OCI-LY3 (cell line): ENCODE data around the gene ACCS.

Experiments used
- H2AFZ ChIP-seq: fragments of 200-600, 300-600 bp; shearing (Covaris generic); 2 replicates; pipeline ENCODE4 v1.6.0; 2014; ENCODE audit warnings: antibody characterized with exemption, low read depth, low read length
- H3K27ac ChIP-seq: fragments of 200-600, 300-600 bp; sonication (generic); 2 replicates; pipeline ENCODE4 v1.5.1; 2014; ENCODE audit warnings: mild to moderate bottlenecking, low read length, moderate library complexity, mixed read lengths
- H3K27me3 ChIP-seq: fragments of 200-600, 300-600 bp; sonication (generic); 2 replicates; pipeline ENCODE4 v1.6.1; 2014; ENCODE audit warnings: low read depth, low read length, mixed read lengths
- H3K36me3 ChIP-seq: fragments of 200-600, 300-600 bp; sonication (generic); replicated peaks from 2 replicates; pipeline ENCODE3; 2014; ENCODE audit warnings: low read depth, low read length, mixed read lengths
- H3K4me1 ChIP-seq: fragments of 300-600, 200-600 bp; sonication (generic); 2 replicates; pipeline ENCODE4 v1.6.1; 2014; ENCODE audit warnings: low read length, mixed read lengths
- H3K4me2 ChIP-seq: fragments of 200-600, 300-600 bp; sonication (generic); 2 replicates; pipeline ENCODE4 v1.6.1; 2014; ENCODE audit warnings: low read length, mixed read lengths
- H3K4me3 ChIP-seq: fragments of 300-600, 200-600 bp; sonication (generic); 2 replicates; pipeline ENCODE4 v1.5.1; 2014; ENCODE audit warnings: antibody characterized with exemption, mild to moderate bottlenecking, low read length, moderate library complexity
- H3K79me2 ChIP-seq: fragments of 300-600, 200-600 bp; shearing (Covaris generic); 2 replicates; pipeline ENCODE4 v1.6.1; 2014; ENCODE audit warnings: mild to moderate bottlenecking, low read length, mixed read lengths
- H3K9ac ChIP-seq: fragments of 300-600, 200-600 bp; shearing (Covaris generic); 2 replicates; pipeline ENCODE4 v1.6.0; 2014; ENCODE audit warnings: mild to moderate bottlenecking, low read length, moderate library complexity
- H3K9me3 ChIP-seq: fragments of 200-600, 300-600 bp; shearing (Covaris generic); 2 replicates; pipeline ENCODE4 v1.6.1; 2014; ENCODE audit warnings: low read length, mixed read lengths; ENCODE audit not compliant: insufficient read depth
- H4K20me1 ChIP-seq: fragments of 200-600, 300-600 bp; sonication (generic); 2 replicates; pipeline ENCODE4 v1.6.1; 2016; ENCODE audit warnings: low read length, mixed read lengths; ENCODE audit not compliant: insufficient read depth
- EZH2phosphoT487 ChIP-seq: fragments of 200-600 bp; shearing (Covaris generic); IDR thresholded peaks from 2 replicates; pipeline ENCODE4 v1.6.1; 2018; ENCODE audit warnings: antibody characterized with exemption, mixed run types, low read depth
- TF ChIP-seq, protein P1 (sequence below): fragments of 200-600, 300-600 bp; sonication (generic); IDR thresholded peaks from 2 replicates; pipeline ENCODE4 v1.5.1; 2014; ENCODE audit warnings: antibody characterized with exemption, low read length, low read depth

ACCS gene

GRCh38 chr11:44018127-44018521 is 47.9 kb upstream of the ACCS start:
- peaks cover 11% of the 10 kb centered on the region for H3K36me3 ChIP-seq
- H3K27ac ChIP-seq, result peak overlapping the region; percentile 93
- H3K79me2 ChIP-seq, result no peaks in the 10 kb centered on the region
- H3K27me3 ChIP-seq, result no peaks in the 10 kb centered on the region
- peaks cover 45% of the 10 kb centered on the region for H3K4me1 ChIP-seq
- H3K9ac ChIP-seq, result peak overlapping the region; percentile 79
- TF ChIP-seq, protein P1, sequence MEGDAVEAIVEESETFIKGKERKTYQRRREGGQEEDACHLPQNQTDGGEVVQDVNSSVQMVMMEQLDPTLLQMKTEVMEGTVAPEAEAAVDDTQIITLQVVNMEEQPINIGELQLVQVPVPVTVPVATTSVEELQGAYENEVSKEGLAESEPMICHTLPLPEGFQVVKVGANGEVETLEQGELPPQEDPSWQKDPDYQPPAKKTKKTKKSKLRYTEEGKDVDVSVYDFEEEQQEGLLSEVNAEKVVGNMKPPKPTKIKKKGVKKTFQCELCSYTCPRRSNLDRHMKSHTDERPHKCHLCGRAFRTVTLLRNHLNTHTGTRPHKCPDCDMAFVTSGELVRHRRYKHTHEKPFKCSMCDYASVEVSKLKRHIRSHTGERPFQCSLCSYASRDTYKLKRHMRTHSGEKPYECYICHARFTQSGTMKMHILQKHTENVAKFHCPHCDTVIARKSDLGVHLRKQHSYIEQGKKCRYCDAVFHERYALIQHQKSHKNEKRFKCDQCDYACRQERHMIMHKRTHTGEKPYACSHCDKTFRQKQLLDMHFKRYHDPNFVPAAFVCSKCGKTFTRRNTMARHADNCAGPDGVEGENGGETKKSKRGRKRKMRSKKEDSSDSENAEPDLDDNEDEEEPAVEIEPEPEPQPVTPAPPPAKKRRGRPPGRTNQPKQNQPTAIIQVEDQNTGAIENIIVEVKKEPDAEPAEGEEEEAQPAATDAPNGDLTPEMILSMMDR, result no peak
- no peak for TF ChIP-seq EZH2phosphoT487
- peak overlapping the region; percentile 12; the same call in 1 of the 2 replicates for H3K4me3 ChIP-seq
- H3K4me2 ChIP-seq, result peak overlapping the region; percentile 59
- no peaks in the 10 kb centered on the region for H4K20me1 ChIP-seq
- H2AFZ ChIP-seq, result no peak overlapping the region
- no peaks in the 10 kb centered on the region; the same call in none of the 2 replicates for H3K9me3 ChIP-seq

GRCh38 chr11:44018829-44019228 is 47.2 kb upstream of the ACCS start:
- H3K4me3 ChIP-seq, result no peak overlapping the region
- H3K27ac ChIP-seq, result peak overlapping the region; percentile 93

GRCh38 chr11:44024977-44025376 is 41.1 kb upstream of the ACCS start:
- Histone ChIP-seq H3K4me1 (peaks cover 9% of the 10 kb centered on the region), H3K27me3 (no peaks in the 10 kb centered on the region), H3K9ac (no peak overlapping the region), H3K79me2 (no peaks in the 10 kb centered on the region), H3K36me3 (peaks cover 28% of the 10 kb centered on the region), H2AFZ (no peak overlapping the region), H3K4me3 (no peak overlapping the region), H3K4me2 (no peak overlapping the region), H3K27ac (no peak overlapping the region), H3K9me3 (peaks cover 16% of the 10 kb centered on the region), H4K20me1 (no peaks in the 10 kb centered on the region)
- TF ChIP-seq EZH2phosphoT487, result no peak
- TF ChIP-seq, protein P1, result no peak

More at GRCh38 chr11:44018829-44019228, 47.2 kb upstream of the ACCS start:
- no peaks in the 10 kb centered on the region for H3K27me3 ChIP-seq
- H3K79me2 ChIP-seq, result no peaks in the 10 kb centered on the region
- H3K36me3 ChIP-seq, result peaks cover 12% of the 10 kb centered on the region
- peaks cover 45% of the 10 kb centered on the region for H3K4me1 ChIP-seq
- no peaks in the 10 kb centered on the region; the same call in none of the 2 replicates for H3K9me3 ChIP-seq
- TF ChIP-seq EZH2phosphoT487, result no peak
- TF ChIP-seq, protein P1, result no peak
- no peak overlapping the region for H2AFZ ChIP-seq
- no peak overlapping the region; the same call in 1 of the 2 replicates for H3K9ac ChIP-seq
- H3K4me2 ChIP-seq, result no peak overlapping the region
- H4K20me1 ChIP-seq, result no peaks in the 10 kb centered on the region

- H3K27me3 ChIP-seq, result no peaks in the 10 kb centered on the region
Measured at GRCh38 chr11:44025727-44026126, 40.3 kb upstream of the ACCS start.

More at GRCh38 chr11:44025727-44026126, 40.3 kb upstream of the ACCS start:
- Histone ChIP-seq H3K79me2 (no peaks in the 10 kb centered on the region), H3K4me3 (no peak overlapping the region), H3K36me3 (peaks cover 28% of the 10 kb centered on the region), H3K9me3 (peaks cover 16% of the 10 kb centered on the region), H3K4me1 (peaks cover 17% of the 10 kb centered on the region), H3K9ac (no peak overlapping the region), H2AFZ (no peak overlapping the region), H4K20me1 (no peaks in the 10 kb centered on the region), H3K4me2 (no peak overlapping the region), H3K27ac (no peak overlapping the region)
- TF ChIP-seq, protein P1, result no peak
- no peak for TF ChIP-seq EZH2phosphoT487
